Measurements from ENCODE around the gene CETN3. TPM values are rescaled to one million over a fixed set of nuclear protein-coding genes. Genes with fewer than 3 reads are reported as not detected.
"Not testable (repeated sequence)": the region's sequence is repeated elsewhere in the genome, so short reads cannot be mapped to it uniquely, and the experiment has no call there.

Gene CETN3
- total and polyA plus RNA-seq, 2 experiments from 2014 or later = 9.5 to 29.8 TPM

DNA sequence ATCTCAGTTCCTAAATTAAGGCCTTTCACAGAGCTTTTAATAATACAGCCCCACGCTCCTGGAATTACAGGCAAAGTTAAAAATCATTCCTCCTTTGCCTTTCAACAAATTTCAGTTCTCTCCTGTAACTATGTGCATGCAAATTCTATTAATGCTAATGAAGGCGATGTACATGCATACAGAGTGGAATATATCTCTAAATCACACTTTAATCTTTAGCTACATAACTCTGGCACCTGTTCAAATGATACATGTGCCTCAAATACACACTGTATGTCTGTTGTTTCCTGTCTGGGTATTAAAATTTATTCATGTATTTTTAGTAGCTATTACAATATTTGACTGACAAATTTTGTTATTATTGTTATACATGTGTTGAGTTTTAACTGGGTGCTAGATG is 30.8 kb downstream of the CETN3 start:
- no peaks in the 10 kb centered on the region for H3K9me3 ChIP-seq (ENCODE audit: low read depth)
- in situ Hi-C loops (cut with MboI) = loop anchor here (25.0 kb wide), 1 partner anchor 1666 kb away; no protein-coding TSS in a partner anchor

DNA sequence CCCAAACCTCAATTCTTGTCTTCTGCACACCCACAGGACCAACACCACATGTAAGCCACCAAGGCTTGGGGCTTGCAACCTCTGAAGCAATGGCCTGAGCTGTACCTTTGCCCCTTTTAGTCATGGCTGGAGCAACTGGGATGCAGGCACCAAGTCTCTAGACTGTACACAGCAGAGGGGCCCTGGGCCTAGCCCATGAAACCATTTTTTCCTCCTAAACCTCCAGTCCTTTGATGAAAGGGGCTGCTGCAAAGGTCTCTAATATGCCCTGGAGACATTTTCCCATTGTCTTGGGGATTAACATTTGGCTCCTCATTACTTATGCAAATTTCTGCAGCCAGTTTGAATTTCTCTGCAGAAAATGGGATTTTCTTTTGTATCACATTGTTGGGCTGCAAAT is 38.3 kb downstream of the CETN3 start:
- H3K27me3 ChIP-seq (replicated peaks; ENCODE audit: insufficient read depth); H3K9ac ChIP-seq; H3K9me3 ChIP-seq (ENCODE audit: low read depth); in situ Hi-C loops (cut with MboI); H3K4me1 ChIP-seq (ENCODE audit: insufficient read depth); H3K4me2 ChIP-seq (ENCODE audit: unreplicated experiment); H3K36me3 ChIP-seq (ENCODE audit: low read depth); DNase-seq; H3K27ac ChIP-seq; H4K20me1 ChIP-seq (ENCODE audit: insufficient read depth); H2AFZ ChIP-seq; H3K9me2 ChIP-seq (ENCODE audit: insufficient read depth); H3F3A ChIP-seq (ENCODE audit: insufficient read depth); H3K79me2 ChIP-seq (ENCODE audit: insufficient read depth); H3K4me3 ChIP-seq: not testable (repeated sequence)

More for the DNA sequence above, 30.8 kb downstream of the CETN3 start:
- H2AFZ ChIP-seq = no peak overlapping the region
- H3K27me3 ChIP-seq (replicated peaks; ENCODE audit: insufficient read depth) = no peaks in the 10 kb centered on the region
- no peak overlapping the region for H3K4me3 ChIP-seq
- H3K4me2 ChIP-seq (ENCODE audit: unreplicated experiment) = no peak overlapping the region
- H3K9me2 ChIP-seq (ENCODE audit: insufficient read depth) = no peaks in the 10 kb centered on the region
- no peaks in the 10 kb centered on the region for H4K20me1 ChIP-seq (ENCODE audit: insufficient read depth)
- H3K27ac ChIP-seq = no peak overlapping the region
- H3K79me2 ChIP-seq (ENCODE audit: insufficient read depth) = no peaks in the 10 kb centered on the region
- WGBS, 2 experiments (ENCODE audit: low coverage in 1 of 2, low lambda C conversion rate in 2 of 2, missing lambda C conversion rate in 2 of 2) = 30% methylated on average over 2 of the region's 2 CpGs
- H3K9ac ChIP-seq = no peak overlapping the region
- H3K4me1 ChIP-seq (ENCODE audit: insufficient read depth) = no peaks in the 10 kb centered on the region
- TF ChIP-seq EZH2 (IDR thresholded peaks at IDR 0.05; ENCODE audit: insufficient read depth, poor library complexity, severe bottlenecking) (no peak), EZH2phosphoT487 (IDR thresholded peaks at IDR 0.05; ENCODE audit: insufficient read depth, low read depth) (no peak)
- no peaks in the 10 kb centered on the region for H3K36me3 ChIP-seq (ENCODE audit: low read depth)
- no peaks in the 10 kb centered on the region for H3F3A ChIP-seq (ENCODE audit: insufficient read depth)
- DNase-seq = no peak

DNA sequence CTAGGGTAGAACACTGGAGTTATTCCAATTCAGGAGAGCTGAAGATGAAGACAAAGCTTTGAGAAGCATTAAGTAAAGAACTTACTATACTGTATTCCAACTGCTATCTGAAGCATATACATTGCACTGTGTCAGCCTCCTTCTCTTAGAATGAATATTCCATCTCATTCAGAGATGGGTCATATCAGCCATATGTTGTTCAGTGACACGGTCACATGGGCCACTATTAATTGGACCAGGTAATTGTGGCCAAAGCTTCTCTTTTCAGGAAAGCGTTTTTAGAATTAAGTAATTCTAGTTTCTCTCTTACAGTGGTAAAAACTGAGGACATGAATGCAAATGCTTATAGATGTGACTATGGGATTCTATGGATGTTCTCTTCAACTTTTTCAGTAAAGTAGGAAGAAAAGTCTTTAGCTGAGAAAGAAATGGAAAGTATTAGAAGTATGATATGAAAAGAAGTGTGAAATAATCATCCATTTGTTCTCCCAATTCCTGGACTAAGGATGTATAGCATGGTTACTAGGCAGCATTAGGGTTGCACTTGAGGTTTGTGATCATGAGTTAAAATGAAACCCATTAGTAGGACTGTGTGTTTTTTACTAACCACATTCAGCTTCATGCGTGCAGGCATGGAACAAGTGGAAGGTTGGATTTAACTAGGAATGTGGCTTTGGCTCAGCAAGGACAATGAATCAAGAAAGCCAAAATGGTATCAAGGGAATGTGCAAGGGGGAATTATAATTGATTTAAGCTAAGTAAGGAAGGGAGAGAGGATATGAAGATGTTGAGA is 40.9 kb downstream of the CETN3 start:
- H3F3A ChIP-seq (ENCODE audit: insufficient read depth) = no peaks in the 10 kb centered on the region
- no peak overlapping the region for H3K4me3 ChIP-seq
- no peaks in the 10 kb centered on the region for H3K27me3 ChIP-seq (replicated peaks; ENCODE audit: insufficient read depth)
- no peaks in the 10 kb centered on the region for H3K4me1 ChIP-seq (ENCODE audit: insufficient read depth)
- no peaks in the 10 kb centered on the region for H3K79me2 ChIP-seq (ENCODE audit: insufficient read depth)
- H4K20me1 ChIP-seq (ENCODE audit: insufficient read depth) = no peaks in the 10 kb centered on the region
- in situ Hi-C loops (cut with MboI) = no loop called here
- H2AFZ ChIP-seq = no peak overlapping the region
- no peak for TF ChIP-seq EZH2 (IDR thresholded peaks at IDR 0.05; ENCODE audit: insufficient read depth, poor library complexity, severe bottlenecking)
- no peak for TF ChIP-seq EZH2phosphoT487 (IDR thresholded peaks at IDR 0.05; ENCODE audit: insufficient read depth, low read depth)
- H3K27ac ChIP-seq = no peak overlapping the region
- 53 to 60% methylated on average over 3 of the region's 3 CpGs for WGBS, 2 experiments (ENCODE audit: low coverage in 1 of 2, low lambda C conversion rate in 2 of 2, missing lambda C conversion rate in 2 of 2)
- no peaks in the 10 kb centered on the region for H3K36me3 ChIP-seq (ENCODE audit: low read depth)
- DNase-seq = no peak
- H3K9me3 ChIP-seq (ENCODE audit: low read depth) = no peaks in the 10 kb centered on the region
- no peaks in the 10 kb centered on the region for H3K9me2 ChIP-seq (ENCODE audit: insufficient read depth)
- H3K4me2 ChIP-seq (ENCODE audit: unreplicated experiment) = no peak overlapping the region
- H3K9ac ChIP-seq = no peak overlapping the region

- Histone ChIP-seq H3K4me1 (ENCODE audit: insufficient read depth) (no peaks in the 10 kb centered on the region), H3K9me2 (ENCODE audit: insufficient read depth) (no peaks in the 10 kb centered on the region), H3K27ac (no peak overlapping the region), H3K79me2 (ENCODE audit: insufficient read depth) (no peaks in the 10 kb centered on the region), H3K4me2 (ENCODE audit: unreplicated experiment) (no peak overlapping the region), H3K9me3 (ENCODE audit: low read depth) (no peaks in the 10 kb centered on the region), H4K20me1 (ENCODE audit: insufficient read depth) (no peaks in the 10 kb centered on the region), H3K4me3 (no peak overlapping the region), H2AFZ (no peak overlapping the region), H3F3A (ENCODE audit: insufficient read depth) (no peaks in the 10 kb centered on the region), H3K27me3 (replicated peaks; ENCODE audit: insufficient read depth) (no peaks in the 10 kb centered on the region), H3K9ac (no peak overlapping the region), H3K36me3 (ENCODE audit: low read depth) (no peaks in the 10 kb centered on the region)
- in situ Hi-C loops (cut with MboI) = no loop called here
- no peak for DNase-seq
- WGBS, 2 experiments (ENCODE audit: low coverage in 1 of 2, low lambda C conversion rate in 2 of 2, missing lambda C conversion rate in 2 of 2) = 31 to 32% methylated on average over 1 of the region's 1 CpG
- TF ChIP-seq EZH2 (IDR thresholded peaks at IDR 0.05; ENCODE audit: insufficient read depth, poor library complexity, severe bottlenecking) = no peak
- TF ChIP-seq EZH2phosphoT487 (IDR thresholded peaks at IDR 0.05; ENCODE audit: insufficient read depth, low read depth) = no peak
These were observed 41.7 kb downstream of the CETN3 start for GRCh38 chr5:90367879-90368278.

DNA sequence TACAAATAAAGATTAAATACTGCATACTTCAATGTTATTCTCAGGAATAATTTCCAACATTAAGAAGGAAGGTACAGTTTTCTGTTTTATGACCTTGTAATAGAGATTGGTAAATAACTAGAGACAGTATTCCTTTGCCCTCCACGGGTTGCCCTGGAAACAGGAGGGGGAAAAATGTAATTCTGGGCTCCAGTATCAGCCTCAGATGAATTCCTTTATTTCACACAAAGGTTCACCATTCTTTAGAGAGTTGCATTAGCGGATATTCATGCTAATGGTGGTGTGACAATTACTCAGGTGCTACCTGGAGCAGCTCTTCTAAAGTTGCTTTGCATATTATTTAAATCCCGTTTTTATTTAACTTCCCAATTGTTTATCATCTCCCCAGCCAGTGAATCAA is 42.6 kb downstream of the CETN3 start:
- no peak for DNase-seq
- H3K4me1 ChIP-seq (ENCODE audit: insufficient read depth) = no peaks in the 10 kb centered on the region
- no peaks in the 10 kb centered on the region for H3K36me3 ChIP-seq (ENCODE audit: low read depth)
- no peaks in the 10 kb centered on the region for H3K27me3 ChIP-seq (replicated peaks; ENCODE audit: insufficient read depth)
- no peak for TF ChIP-seq EZH2phosphoT487 (IDR thresholded peaks at IDR 0.05; ENCODE audit: insufficient read depth, low read depth)
- no peak for TF ChIP-seq EZH2 (IDR thresholded peaks at IDR 0.05; ENCODE audit: insufficient read depth, poor library complexity, severe bottlenecking)
- H3K4me2 ChIP-seq (ENCODE audit: unreplicated experiment) = no peak overlapping the region
- H3K79me2 ChIP-seq (ENCODE audit: insufficient read depth) = no peaks in the 10 kb centered on the region
- in situ Hi-C loops (cut with MboI) = no loop called here
- H3K9me2 ChIP-seq (ENCODE audit: insufficient read depth) = no peaks in the 10 kb centered on the region
- 11 to 19% methylated on average over 3 of the region's 3 CpGs for WGBS, 2 experiments (ENCODE audit: low coverage in 1 of 2, low lambda C conversion rate in 2 of 2, missing lambda C conversion rate in 2 of 2)
- no peak overlapping the region for H3K4me3 ChIP-seq
- no peaks in the 10 kb centered on the region for H4K20me1 ChIP-seq (ENCODE audit: insufficient read depth)
- no peaks in the 10 kb centered on the region for H3K9me3 ChIP-seq (ENCODE audit: low read depth)
- no peak overlapping the region for H2AFZ ChIP-seq
- no peak overlapping the region for H3K27ac ChIP-seq
- H3K9ac ChIP-seq = no peak overlapping the region
- no peaks in the 10 kb centered on the region for H3F3A ChIP-seq (ENCODE audit: insufficient read depth)
